ENCODE measurements around the gene MACROD2.

GRCh38 chr20:14126856-14127255, 131.5 kb downstream of the MACROD2 start:
- TF ChIP-seq, protein P1, sequence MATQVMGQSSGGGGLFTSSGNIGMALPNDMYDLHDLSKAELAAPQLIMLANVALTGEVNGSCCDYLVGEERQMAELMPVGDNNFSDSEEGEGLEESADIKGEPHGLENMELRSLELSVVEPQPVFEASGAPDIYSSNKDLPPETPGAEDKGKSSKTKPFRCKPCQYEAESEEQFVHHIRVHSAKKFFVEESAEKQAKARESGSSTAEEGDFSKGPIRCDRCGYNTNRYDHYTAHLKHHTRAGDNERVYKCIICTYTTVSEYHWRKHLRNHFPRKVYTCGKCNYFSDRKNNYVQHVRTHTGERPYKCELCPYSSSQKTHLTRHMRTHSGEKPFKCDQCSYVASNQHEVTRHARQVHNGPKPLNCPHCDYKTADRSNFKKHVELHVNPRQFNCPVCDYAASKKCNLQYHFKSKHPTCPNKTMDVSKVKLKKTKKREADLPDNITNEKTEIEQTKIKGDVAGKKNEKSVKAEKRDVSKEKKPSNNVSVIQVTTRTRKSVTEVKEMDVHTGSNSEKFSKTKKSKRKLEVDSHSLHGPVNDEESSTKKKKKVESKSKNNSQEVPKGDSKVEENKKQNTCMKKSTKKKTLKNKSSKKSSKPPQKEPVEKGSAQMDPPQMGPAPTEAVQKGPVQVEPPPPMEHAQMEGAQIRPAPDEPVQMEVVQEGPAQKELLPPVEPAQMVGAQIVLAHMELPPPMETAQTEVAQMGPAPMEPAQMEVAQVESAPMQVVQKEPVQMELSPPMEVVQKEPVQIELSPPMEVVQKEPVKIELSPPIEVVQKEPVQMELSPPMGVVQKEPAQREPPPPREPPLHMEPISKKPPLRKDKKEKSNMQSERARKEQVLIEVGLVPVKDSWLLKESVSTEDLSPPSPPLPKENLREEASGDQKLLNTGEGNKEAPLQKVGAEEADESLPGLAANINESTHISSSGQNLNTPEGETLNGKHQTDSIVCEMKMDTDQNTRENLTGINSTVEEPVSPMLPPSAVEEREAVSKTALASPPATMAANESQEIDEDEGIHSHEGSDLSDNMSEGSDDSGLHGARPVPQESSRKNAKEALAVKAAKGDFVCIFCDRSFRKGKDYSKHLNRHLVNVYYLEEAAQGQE (IDR thresholded peaks at IDR 0.05; ENCODE audit: borderline replicate concordance), result no peak
- TF ChIP-seq POLR2AphosphoS5 (IDR thresholded peaks at IDR 0.05) (no peak), EZH2 (IDR thresholded peaks at IDR 0.05; ENCODE audit: borderline replicate concordance, insufficient read depth, low read length, poor library complexity, severe bottlenecking) (no peak), RAD21 (conservative IDR thresholded peaks at IDR 0.05) (no peak), SMC3 (conservative IDR thresholded peaks at IDR 0.05; ENCODE audit: poor library complexity) (no peak), EP300 (conservative IDR thresholded peaks at IDR 0.05; ENCODE audit: poor library complexity, severe bottlenecking) (no peak), MXI1 (conservative IDR thresholded peaks at IDR 0.05; ENCODE audit: poor library complexity, severe bottlenecking) (no peak), TAF1 (IDR thresholded peaks at IDR 0.05; ENCODE audit: low read depth) (no peak)
- TF ChIP-seq, protein P2, sequence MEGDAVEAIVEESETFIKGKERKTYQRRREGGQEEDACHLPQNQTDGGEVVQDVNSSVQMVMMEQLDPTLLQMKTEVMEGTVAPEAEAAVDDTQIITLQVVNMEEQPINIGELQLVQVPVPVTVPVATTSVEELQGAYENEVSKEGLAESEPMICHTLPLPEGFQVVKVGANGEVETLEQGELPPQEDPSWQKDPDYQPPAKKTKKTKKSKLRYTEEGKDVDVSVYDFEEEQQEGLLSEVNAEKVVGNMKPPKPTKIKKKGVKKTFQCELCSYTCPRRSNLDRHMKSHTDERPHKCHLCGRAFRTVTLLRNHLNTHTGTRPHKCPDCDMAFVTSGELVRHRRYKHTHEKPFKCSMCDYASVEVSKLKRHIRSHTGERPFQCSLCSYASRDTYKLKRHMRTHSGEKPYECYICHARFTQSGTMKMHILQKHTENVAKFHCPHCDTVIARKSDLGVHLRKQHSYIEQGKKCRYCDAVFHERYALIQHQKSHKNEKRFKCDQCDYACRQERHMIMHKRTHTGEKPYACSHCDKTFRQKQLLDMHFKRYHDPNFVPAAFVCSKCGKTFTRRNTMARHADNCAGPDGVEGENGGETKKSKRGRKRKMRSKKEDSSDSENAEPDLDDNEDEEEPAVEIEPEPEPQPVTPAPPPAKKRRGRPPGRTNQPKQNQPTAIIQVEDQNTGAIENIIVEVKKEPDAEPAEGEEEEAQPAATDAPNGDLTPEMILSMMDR (IDR thresholded peaks at IDR 0.05; ENCODE audit: poor library complexity, severe bottlenecking), result no peak
